ENCODE data around the gene MMP1. TPM values are rescaled to one million over a fixed set of nuclear protein-coding genes. Genes with fewer than 3 reads are reported as not detected.

The MMP1 gene
- total RNA-seq, 1 donor from 2014 or later = not detected

GRCh38 chr11:102794382-102794781, 3.6 kb downstream of the MMP1 start:
- no peaks in the 10 kb centered on the region for H3K9me3 Mint-ChIP-seq
- H3K27ac Mint-ChIP-seq = no peak overlapping the region
- H3K27me3 Mint-ChIP-seq (ENCODE audit: low read depth) = no peaks in the 10 kb centered on the region
- intact Hi-C loops (cut with micrococcal nuclease) = no loop called here
- no peaks in the 10 kb centered on the region for H3K36me3 Mint-ChIP-seq (ENCODE audit: low read depth)
- no peak overlapping the region for H3K4me3 Mint-ChIP-seq (ENCODE audit: low read depth)
- DNase-seq (ENCODE audit: low spot score) = no peak
- H3K4me1 Mint-ChIP-seq (ENCODE audit: low read depth) = no peaks in the 10 kb centered on the region

GRCh38 chr11:102793677-102794290, 4.2 kb downstream of the MMP1 start:
- no peak overlapping the region for H3K27ac Mint-ChIP-seq
- intact Hi-C loops (cut with micrococcal nuclease) = no loop called here
- H3K9me3 Mint-ChIP-seq = no peaks in the 10 kb centered on the region
- no peaks in the 10 kb centered on the region for H3K36me3 Mint-ChIP-seq (ENCODE audit: low read depth)
- H3K4me1 Mint-ChIP-seq (ENCODE audit: low read depth) = no peaks in the 10 kb centered on the region
- H3K4me3 Mint-ChIP-seq (ENCODE audit: low read depth) = no peak overlapping the region
- DNase-seq (ENCODE audit: low spot score) = no peak
- H3K27me3 Mint-ChIP-seq (ENCODE audit: low read depth) = no peaks in the 10 kb centered on the region

DNA sequence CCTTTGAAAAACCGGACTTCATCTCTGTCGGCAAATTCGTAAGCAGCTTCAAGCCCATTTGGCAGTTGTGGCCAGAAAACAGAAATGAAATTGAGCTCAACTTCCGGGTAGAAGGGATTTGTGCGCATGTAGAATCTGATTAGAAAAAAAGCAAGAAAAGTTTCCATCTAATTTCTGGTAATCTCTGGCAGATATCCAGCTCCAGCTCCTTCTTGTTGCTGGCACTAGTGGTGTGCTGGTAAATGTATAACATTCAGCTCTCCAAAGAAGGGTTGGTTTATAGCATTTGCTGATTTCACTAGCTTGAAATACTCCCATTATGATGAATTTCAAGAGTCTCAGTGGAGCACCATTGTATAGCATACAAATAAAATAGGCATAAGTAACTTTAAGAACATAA, 5.4 kb downstream of the MMP1 start:
- intact Hi-C loops (cut with micrococcal nuclease) = no loop called here
- H3K9me3 Mint-ChIP-seq = no peaks in the 10 kb centered on the region
- no peak overlapping the region for H3K27ac Mint-ChIP-seq
- H3K36me3 Mint-ChIP-seq (ENCODE audit: low read depth) = no peaks in the 10 kb centered on the region
- no peak overlapping the region for H3K4me3 Mint-ChIP-seq (ENCODE audit: low read depth)
- no peaks in the 10 kb centered on the region for H3K27me3 Mint-ChIP-seq (ENCODE audit: low read depth)
- no peak for DNase-seq (ENCODE audit: low spot score)
- no peaks in the 10 kb centered on the region for H3K4me1 Mint-ChIP-seq (ENCODE audit: low read depth)

DNA sequence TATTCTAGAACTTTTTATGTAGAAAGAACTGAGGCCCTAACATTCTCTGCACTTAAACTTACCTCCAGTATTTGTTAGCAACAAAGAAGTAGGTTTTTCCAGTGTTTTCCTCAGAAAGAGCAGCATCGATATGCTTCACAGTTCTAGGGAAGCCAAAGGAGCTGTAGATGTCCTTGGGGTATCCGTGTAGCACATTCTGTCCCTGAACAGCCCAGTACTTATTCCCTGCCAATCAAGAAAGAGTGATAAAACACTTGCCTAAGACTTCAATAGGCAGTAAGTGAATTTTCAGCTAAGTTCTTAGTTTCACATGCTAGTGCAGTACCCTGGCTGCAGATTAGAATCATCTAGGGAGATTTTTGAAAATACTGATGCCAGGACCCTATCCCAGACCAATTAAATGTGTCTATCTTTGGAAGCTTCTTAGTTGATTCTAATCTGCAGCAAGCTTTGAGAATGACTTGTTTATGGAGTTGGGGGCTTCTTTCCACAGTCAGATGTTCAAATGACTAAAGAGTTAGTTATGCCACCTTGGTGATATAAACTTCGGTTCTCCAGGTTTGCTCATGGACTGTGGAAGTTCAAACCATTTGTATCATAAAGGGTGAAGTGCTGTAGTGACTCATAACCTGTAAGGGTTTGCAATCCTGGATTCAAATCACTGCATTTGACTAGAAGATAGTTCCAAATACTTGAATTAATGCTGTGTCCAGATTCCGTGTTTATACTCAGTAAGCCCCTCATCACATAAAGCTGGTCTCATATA, 6.5 kb downstream of the MMP1 start:
- no peak for DNase-seq (ENCODE audit: low spot score)
- Mint-ChIP-seq H3K4me3 (ENCODE audit: low read depth) (no peak overlapping the region), H3K4me1 (ENCODE audit: low read depth) (no peaks in the 10 kb centered on the region), H3K9me3 (no peaks in the 10 kb centered on the region), H3K36me3 (ENCODE audit: low read depth) (no peaks in the 10 kb centered on the region), H3K27me3 (ENCODE audit: low read depth) (no peaks in the 10 kb centered on the region), H3K27ac (no peak overlapping the region)
- intact Hi-C loops (cut with micrococcal nuclease) = no loop called here

DNA sequence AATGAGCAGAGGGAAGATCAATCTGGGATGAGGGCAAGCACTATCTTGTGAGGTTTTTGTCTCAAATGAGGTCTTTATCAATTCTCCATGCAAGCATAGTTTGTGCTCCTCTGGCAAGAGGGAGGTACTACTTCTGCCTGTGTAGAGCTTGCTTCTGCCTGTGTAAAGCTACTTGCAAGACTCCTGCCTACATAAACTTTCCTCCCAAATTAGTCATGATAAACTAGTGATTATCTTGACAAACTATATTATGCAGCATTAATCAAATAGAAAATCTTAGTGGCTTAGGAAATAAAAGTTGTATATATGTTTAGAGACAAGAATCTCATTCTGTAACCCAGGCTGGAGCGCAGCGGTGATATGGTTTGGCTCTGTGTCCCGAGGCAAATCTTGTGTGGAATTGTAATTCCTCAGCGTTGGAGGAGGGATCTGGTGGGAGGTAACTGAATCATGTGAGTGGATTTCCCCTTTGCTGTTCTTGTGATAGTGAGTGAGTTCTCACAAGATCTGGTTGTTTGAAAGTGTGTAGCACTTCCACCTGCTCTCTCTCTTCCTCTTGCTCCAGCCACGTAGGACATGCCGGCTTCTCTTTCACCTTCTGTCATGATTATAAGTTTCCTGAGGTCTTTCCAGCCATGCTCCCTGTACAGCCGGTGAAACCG, 9.5 kb downstream of the MMP1 start:
- H3K36me3 Mint-ChIP-seq (ENCODE audit: low read depth) = no peaks in the 10 kb centered on the region
- H3K4me3 Mint-ChIP-seq (ENCODE audit: low read depth) = no peak overlapping the region

DNA sequence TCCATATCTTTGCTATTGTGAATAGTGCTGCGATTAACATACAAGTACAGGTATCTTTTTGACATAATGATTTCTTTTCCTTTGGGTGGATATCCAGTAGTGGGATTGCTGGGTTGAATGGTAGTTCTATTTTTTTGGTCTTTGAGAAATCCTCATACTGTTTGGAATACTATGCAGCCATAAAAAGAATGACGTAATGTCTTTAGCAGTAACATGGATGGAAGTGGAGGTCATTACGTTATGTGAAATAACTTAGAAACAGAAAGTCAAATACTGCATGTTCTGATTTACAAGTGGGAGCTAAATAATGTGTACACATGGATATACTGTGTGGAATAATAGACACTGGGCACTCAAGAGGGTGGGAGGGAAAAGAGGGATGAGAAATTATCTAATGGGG, 13.6 kb downstream of the MMP1 start:
- DNase-seq (ENCODE audit: low spot score) = no peak
- no peak overlapping the region for H3K27ac Mint-ChIP-seq
- no peaks in the 10 kb centered on the region for H3K9me3 Mint-ChIP-seq

More for the DNA sequence above, 9.5 kb downstream of the MMP1 start:
- Mint-ChIP-seq H3K27ac (no peak overlapping the region), H3K4me1 (ENCODE audit: low read depth) (no peaks in the 10 kb centered on the region), H3K27me3 (ENCODE audit: low read depth) (no peaks in the 10 kb centered on the region), H3K9me3 (no peaks in the 10 kb centered on the region)
- intact Hi-C loops (cut with micrococcal nuclease) = no loop called here
- DNase-seq (ENCODE audit: low spot score) = no peak

GRCh38 chr11:102783720-102784119, 14.2 kb downstream of the MMP1 start:
- Mint-ChIP-seq H3K4me3 (ENCODE audit: low read depth) (no peak overlapping the region), H3K27me3 (ENCODE audit: low read depth) (peaks cover 2% of the 10 kb centered on the region), H3K4me1 (ENCODE audit: low read depth) (no peaks in the 10 kb centered on the region), H3K9me3 (no peaks in the 10 kb centered on the region), H3K27ac (no peak overlapping the region), H3K36me3 (ENCODE audit: low read depth) (no peaks in the 10 kb centered on the region)
- no peak for DNase-seq (ENCODE audit: low spot score)
- intact Hi-C loops (cut with micrococcal nuclease) = no loop called here

More for the DNA sequence above, 13.6 kb downstream of the MMP1 start:
- Mint-ChIP-seq H3K4me1 (ENCODE audit: low read depth) (no peaks in the 10 kb centered on the region), H3K36me3 (ENCODE audit: low read depth) (no peaks in the 10 kb centered on the region), H3K27me3 (ENCODE audit: low read depth) (peaks cover 2% of the 10 kb centered on the region), H3K4me3 (ENCODE audit: low read depth) (no peak overlapping the region)
- intact Hi-C loops (cut with micrococcal nuclease) = no loop called here

- no peaks in the 10 kb centered on the region for H3K9me3 Mint-ChIP-seq
Observed at GRCh38 chr11:102783016-102783415, 14.9 kb downstream of the MMP1 start.

DNA sequence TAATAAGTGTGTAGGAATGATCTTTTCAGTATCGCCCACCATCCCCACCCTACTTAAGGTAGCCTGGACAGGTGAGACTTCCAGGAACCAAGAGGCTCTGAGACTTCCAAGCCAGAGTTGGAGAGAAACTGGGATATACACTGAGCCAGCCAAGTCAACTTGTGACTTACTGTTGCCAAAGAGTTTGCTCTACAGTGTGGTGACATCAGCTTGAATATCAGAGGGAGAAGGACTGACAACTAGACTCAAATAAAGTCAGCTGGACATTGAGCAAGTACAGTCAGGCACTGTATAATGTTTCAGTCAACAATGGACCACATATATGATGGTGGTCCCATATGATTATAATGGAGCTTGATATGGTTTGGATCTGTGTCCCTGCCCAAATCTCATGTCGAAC, 16.3 kb downstream of the MMP1 start:
- intact Hi-C loops (cut with micrococcal nuclease) = no loop called here
- no peaks in the 10 kb centered on the region for H3K9me3 Mint-ChIP-seq
- H3K27ac Mint-ChIP-seq = no peak overlapping the region
- no peaks in the 10 kb centered on the region for H3K36me3 Mint-ChIP-seq (ENCODE audit: low read depth)
- no peak for DNase-seq (ENCODE audit: low spot score)
- H3K27me3 Mint-ChIP-seq (ENCODE audit: low read depth) = peaks cover 2% of the 10 kb centered on the region
- H3K4me1 Mint-ChIP-seq (ENCODE audit: low read depth) = no peaks in the 10 kb centered on the region
- H3K4me3 Mint-ChIP-seq (ENCODE audit: low read depth) = no peak overlapping the region

More at GRCh38 chr11:102783016-102783415, 14.9 kb downstream of the MMP1 start:
- Mint-ChIP-seq H3K36me3 (ENCODE audit: low read depth) (no peaks in the 10 kb centered on the region), H3K4me1 (ENCODE audit: low read depth) (no peaks in the 10 kb centered on the region), H3K4me3 (ENCODE audit: low read depth) (no peak overlapping the region), H3K27ac (no peak overlapping the region), H3K27me3 (ENCODE audit: low read depth) (peaks cover 2% of the 10 kb centered on the region)
- intact Hi-C loops (cut with micrococcal nuclease) = no loop called here
- no peak for DNase-seq (ENCODE audit: low spot score)

- Mint-ChIP-seq H3K27me3 (ENCODE audit: low read depth) (peaks cover 2% of the 10 kb centered on the region), H3K4me3 (ENCODE audit: low read depth) (no peak within 1 kb of the TSS), H3K9me3 (no peaks in the 10 kb centered on the region), H3K36me3 (ENCODE audit: low read depth) (no peaks in the 10 kb centered on the region), H3K4me1 (ENCODE audit: low read depth) (no peaks in the 10 kb centered on the region), H3K27ac (no peak within 1 kb of the TSS)
- intact Hi-C loops (cut with micrococcal nuclease) = no loop called here
- no peak for DNase-seq (ENCODE audit: low spot score)
Observed at GRCh38 chr11:102780491-102780918, 17.5 kb downstream of the MMP1 start, which contains the start of gene MMP10. TSS of gene MMP10 (minus strand) at chr11:102780628. CDS start at chr11:102780591, 37 bp downstream.

DNA sequence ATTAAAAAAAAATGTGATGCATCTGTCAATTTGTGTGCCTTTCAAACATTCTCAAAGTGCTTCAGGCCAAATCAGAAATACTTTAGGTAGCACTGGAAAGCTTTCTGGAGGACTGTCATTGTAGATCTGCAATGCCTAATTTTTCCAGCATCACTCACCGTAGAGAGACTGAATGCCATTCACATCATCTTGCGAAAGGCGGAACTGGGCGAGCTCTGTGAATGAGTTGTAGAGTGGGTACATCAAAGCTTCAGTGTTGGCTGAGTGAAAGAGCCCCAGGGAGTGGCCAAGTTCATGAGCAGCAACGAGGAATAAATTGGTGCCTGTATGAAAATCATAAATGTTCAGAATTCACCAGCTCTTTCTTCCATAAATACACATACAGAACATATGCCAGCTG, 21.5 kb downstream of the MMP1 start:
- no peaks in the 10 kb centered on the region for H3K9me3 Mint-ChIP-seq
- H3K4me1 Mint-ChIP-seq (ENCODE audit: low read depth) = no peaks in the 10 kb centered on the region
- intact Hi-C loops (cut with micrococcal nuclease) = no loop called here
- H3K4me3 Mint-ChIP-seq (ENCODE audit: low read depth) = no peak overlapping the region
- H3K27ac Mint-ChIP-seq = no peak overlapping the region
- H3K36me3 Mint-ChIP-seq (ENCODE audit: low read depth) = no peaks in the 10 kb centered on the region
- H3K27me3 Mint-ChIP-seq (ENCODE audit: low read depth) = peaks cover 5% of the 10 kb centered on the region
- DNase-seq (ENCODE audit: low spot score) = no peak

DNA sequence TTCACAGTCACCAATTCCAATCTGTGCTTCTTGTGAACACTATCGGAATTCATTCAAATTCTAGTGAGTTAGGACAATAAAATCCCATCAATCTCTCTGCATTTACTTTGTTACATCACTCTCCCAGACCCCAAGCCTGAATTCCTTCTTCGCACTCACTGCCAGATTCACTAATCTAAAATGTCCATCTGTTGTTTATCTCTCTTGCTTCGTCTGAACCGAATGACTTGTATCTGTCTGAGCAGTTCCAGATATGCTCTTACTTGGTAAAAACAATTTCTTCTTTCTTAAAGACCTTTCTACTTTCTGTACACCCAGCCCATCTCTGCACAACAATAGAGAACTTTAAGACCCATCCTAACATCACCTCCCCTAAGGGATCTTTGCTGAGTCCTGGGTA, 24.6 kb downstream of the MMP1 start:
- no peaks in the 10 kb centered on the region for H3K36me3 Mint-ChIP-seq (ENCODE audit: low read depth)
- H3K4me3 Mint-ChIP-seq (ENCODE audit: low read depth) = no peak overlapping the region
- H3K4me1 Mint-ChIP-seq (ENCODE audit: low read depth) = no peaks in the 10 kb centered on the region

GRCh38 chr11:102771351-102771750, 26.6 kb downstream of the MMP1 start:
- intact Hi-C loops (cut with micrococcal nuclease) = no loop called here
- no peak for DNase-seq (ENCODE audit: low spot score)
- H3K27me3 Mint-ChIP-seq (ENCODE audit: low read depth) = peaks cover 7% of the 10 kb centered on the region

More for the DNA sequence above, 24.6 kb downstream of the MMP1 start:
- Mint-ChIP-seq H3K9me3 (no peaks in the 10 kb centered on the region), H3K27me3 (ENCODE audit: low read depth) (peaks cover 7% of the 10 kb centered on the region), H3K27ac (no peak overlapping the region)
- no peak for DNase-seq (ENCODE audit: low spot score)
- intact Hi-C loops (cut with micrococcal nuclease) = no loop called here

More at GRCh38 chr11:102771351-102771750, 26.6 kb downstream of the MMP1 start:
- H3K27ac Mint-ChIP-seq = no peak overlapping the region
- H3K4me3 Mint-ChIP-seq (ENCODE audit: low read depth) = no peak overlapping the region
- H3K4me1 Mint-ChIP-seq (ENCODE audit: low read depth) = no peaks in the 10 kb centered on the region
- no peaks in the 10 kb centered on the region for H3K36me3 Mint-ChIP-seq (ENCODE audit: low read depth)
- no peaks in the 10 kb centered on the region for H3K9me3 Mint-ChIP-seq
